Prostate gland (tissue), 2 donors: ENCODE data around the gene LRRC31.

ENCODE experiments used
- POLR2A ChIP-seq: fragments of 450-650 bp; IDR thresholded peaks from one replicate; pipeline ENCODE4 v1.6.1; 2016; ENCODE audit warnings: antibody characterized with exemption, mild to moderate bottlenecking
- TF ChIP-seq, protein P1 (sequence below), 4 experiments: fragments of 200-600 bp in 2 of 4; fragments of 450-650 bp in 2 of 4; sonication (generic) in 2 of 4; IDR thresholded peaks; 1 replicate in 3 of 4; 2 replicates in 1 of 4; pipeline ENCODE4 v1.5.1; 2016 to 2019; ENCODE audit warnings: antibody characterized with exemption in 4 of 4, mild to moderate bottlenecking in 2 of 4, moderate library complexity in 2 of 4

DNA sequence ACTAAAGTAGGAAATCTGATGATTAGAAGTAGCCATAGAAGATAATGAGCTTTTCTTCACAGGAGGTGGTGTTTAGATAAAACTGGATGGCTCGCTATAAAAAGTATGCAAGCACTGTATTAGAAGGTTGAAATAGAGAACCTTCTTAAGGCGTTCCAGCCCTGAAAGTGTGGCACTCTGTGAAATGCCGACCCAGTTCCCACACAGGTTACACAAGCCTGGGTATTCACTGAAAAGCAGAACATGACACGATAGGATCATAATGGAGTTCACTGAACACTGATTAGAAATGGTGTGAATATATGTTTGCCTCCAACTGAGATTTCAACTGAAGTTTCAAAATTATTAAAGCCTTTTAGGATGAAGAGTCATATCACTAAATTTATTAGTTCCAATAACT is 42.0 kb downstream of the LRRC31 start:
- TF ChIP-seq, protein P1, sequence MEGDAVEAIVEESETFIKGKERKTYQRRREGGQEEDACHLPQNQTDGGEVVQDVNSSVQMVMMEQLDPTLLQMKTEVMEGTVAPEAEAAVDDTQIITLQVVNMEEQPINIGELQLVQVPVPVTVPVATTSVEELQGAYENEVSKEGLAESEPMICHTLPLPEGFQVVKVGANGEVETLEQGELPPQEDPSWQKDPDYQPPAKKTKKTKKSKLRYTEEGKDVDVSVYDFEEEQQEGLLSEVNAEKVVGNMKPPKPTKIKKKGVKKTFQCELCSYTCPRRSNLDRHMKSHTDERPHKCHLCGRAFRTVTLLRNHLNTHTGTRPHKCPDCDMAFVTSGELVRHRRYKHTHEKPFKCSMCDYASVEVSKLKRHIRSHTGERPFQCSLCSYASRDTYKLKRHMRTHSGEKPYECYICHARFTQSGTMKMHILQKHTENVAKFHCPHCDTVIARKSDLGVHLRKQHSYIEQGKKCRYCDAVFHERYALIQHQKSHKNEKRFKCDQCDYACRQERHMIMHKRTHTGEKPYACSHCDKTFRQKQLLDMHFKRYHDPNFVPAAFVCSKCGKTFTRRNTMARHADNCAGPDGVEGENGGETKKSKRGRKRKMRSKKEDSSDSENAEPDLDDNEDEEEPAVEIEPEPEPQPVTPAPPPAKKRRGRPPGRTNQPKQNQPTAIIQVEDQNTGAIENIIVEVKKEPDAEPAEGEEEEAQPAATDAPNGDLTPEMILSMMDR (IDR thresholded peaks at IDR 0.05): no peak
- TF ChIP-seq POLR2A: no peak
